ENCODE results near the gene GAN.

GRCh38 chr16:81279392-81279791 lies 35.4 kb upstream of the GAN start:
- TF ChIP-seq CREB1 (IDR thresholded peaks at IDR 0.05; ENCODE audit: low read depth) (no peak), TCF12 (IDR thresholded peaks at IDR 0.05; ENCODE audit: low read depth) (no peak), TAF1 (IDR thresholded peaks at IDR 0.05; ENCODE audit: low read depth) (no peak), REST (IDR thresholded peaks at IDR 0.05; ENCODE audit: low read depth) (no peak), NFIC (IDR thresholded peaks at IDR 0.05) (no peak), YY1 (IDR thresholded peaks at IDR 0.05; ENCODE audit: low read depth) (no peak), FOXM1 (IDR thresholded peaks at IDR 0.05; ENCODE audit: borderline replicate concordance, low read depth) (no peak), RAD21 (IDR thresholded peaks at IDR 0.05; ENCODE audit: low read depth) (no peak), CEBPB (IDR thresholded peaks at IDR 0.05) (no peak), TEAD4 (IDR thresholded peaks at IDR 0.05) (no peak), ZBTB7A (IDR thresholded peaks at IDR 0.05; ENCODE audit: low read depth) (no peak)
- TF ChIP-seq, protein P1, sequence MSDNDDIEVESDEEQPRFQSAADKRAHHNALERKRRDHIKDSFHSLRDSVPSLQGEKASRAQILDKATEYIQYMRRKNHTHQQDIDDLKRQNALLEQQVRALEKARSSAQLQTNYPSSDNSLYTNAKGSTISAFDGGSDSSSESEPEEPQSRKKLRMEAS (IDR thresholded peaks at IDR 0.05), result no peak
